Activated CD4-positive, alpha-beta T cell treated with anti-CD3 and anti-CD28 coated beads for 1 hour (primary cell): ENCODE results near the gene ZFPM1.
"Not testable (repeated sequence)": the region's sequence is repeated elsewhere in the genome, so short reads cannot be mapped to it uniquely, and the experiment has no call there.

Source experiments
- DNase-seq: peaks from one replicate; pipeline ENCODE4 v3.0.0-alpha.2; 2020

The ZFPM1 gene

DNA sequence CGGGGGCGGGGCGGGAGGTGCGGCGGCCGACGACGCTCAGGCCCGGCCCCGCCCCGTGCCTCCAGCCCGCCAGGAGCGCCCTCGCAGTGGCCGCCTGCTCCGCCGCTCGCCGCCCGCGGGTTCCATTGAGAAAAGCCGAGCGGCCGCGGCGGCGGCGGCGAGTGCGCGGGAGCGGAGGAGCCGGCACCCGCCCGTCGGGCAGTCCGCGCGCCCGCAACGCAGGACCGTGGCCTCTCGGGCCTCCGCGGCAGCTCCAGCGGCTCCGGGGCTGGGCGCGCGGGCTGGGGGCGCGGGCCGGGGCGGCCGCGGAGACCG lies at the start of gene ZFPM1:
TSS of gene ZFPM1 (plus strand) at position 64 of the 315 bp plus-strand sequence. CDS start 359 bp downstream, outside the sequence.
- no peak for DNase-seq

DNA sequence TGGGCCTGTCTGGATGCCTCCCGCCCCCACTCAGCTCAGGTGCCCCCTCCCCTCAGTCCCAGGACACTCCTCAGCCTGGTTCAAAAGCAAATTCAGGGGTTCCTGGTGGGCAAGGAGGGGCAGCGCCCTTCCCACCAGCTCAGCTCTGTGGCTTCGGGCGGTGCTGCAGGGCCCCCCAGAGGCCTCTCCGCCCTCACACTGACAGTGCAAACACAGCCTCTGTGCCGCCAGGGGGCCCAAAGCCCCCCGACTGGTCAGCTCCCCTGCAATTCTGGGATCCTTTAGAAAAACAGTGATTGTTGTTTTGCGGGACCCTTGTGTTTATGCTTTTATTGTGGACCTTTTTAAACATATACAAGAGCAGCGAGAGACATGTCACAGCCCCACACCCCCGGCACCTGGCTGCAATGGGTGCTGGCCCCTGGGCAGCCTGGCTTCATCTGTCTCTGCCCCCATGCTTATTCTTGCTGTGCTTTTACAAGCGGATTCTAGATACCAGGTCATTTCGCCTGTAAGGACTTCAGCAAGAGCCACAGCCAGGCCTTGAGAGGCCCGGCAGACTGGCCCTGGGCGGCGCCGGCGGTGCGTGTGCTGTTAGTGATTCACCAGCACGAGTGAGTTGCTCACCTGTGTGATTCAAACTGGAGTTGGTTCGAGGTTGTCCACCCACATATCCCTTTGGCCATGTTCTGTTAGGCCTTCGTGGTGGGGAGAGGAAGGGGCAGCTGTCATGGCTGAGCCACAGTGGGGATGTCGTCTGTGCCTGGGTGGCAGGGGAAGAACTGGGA lies 49.1 kb upstream of the ZFPM1 start:
- no peak for DNase-seq

DNA sequence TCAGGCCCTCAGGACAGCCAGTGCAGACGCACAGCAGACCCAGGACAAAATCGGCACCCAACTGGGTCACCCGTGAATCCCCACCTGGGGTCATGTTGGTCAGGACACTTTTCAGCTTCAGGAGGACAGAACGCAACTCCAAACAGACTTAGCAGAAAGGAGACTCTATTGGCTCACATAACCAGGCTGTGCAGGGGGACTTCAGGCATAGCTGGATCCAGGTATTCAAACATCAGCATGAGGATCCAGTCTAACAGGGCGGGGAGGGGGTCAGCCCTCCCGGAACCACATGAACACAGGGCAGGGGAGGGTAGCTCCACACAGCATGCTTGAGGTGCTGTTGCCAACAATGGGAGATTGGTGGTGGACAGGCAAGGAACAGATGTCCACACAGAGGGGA lies 48.3 kb upstream of the ZFPM1 start:
- DNase-seq, result no peak

DNA sequence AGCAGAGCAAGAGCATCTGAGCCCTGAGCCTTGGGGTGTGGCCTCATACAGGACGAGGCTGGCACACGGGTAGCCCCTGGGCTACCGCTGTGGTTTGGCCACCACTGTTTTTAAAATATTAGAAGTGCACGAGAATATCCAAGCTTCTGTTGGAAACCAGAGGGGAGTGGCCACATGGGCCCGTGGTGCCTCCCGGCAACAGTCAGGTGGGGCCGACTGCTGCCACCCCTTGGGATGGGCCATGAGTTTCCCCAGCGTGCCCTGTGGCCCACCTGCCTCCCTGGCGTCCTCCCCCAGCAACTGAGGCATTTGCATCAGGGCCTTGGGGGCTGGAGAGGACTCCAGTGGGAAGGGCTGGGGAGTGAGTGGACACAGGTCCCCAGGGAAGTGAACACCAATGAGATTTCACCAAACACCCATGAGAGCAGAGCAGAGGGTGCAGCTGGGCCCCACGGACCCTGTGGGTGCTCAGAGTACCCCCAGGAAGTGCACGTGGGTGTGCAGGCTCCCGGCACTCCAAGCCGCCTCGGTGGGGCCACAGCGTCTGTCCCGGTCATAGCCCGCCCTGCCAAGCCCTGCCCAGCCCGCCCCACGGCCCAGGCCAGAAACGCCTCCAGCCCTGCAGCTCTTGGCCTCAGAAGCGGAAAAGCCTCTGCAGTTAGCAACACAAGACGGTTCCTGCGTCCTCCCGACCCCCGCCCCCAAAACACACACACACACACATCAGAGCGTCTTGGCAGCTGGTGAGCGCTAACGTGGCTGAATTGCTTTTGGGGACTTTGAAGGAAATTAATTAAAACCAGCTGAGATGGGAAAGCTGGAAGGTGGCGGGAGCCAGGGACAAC lies 47.6 kb upstream of the ZFPM1 start:
- DNase-seq, result no peak

DNA sequence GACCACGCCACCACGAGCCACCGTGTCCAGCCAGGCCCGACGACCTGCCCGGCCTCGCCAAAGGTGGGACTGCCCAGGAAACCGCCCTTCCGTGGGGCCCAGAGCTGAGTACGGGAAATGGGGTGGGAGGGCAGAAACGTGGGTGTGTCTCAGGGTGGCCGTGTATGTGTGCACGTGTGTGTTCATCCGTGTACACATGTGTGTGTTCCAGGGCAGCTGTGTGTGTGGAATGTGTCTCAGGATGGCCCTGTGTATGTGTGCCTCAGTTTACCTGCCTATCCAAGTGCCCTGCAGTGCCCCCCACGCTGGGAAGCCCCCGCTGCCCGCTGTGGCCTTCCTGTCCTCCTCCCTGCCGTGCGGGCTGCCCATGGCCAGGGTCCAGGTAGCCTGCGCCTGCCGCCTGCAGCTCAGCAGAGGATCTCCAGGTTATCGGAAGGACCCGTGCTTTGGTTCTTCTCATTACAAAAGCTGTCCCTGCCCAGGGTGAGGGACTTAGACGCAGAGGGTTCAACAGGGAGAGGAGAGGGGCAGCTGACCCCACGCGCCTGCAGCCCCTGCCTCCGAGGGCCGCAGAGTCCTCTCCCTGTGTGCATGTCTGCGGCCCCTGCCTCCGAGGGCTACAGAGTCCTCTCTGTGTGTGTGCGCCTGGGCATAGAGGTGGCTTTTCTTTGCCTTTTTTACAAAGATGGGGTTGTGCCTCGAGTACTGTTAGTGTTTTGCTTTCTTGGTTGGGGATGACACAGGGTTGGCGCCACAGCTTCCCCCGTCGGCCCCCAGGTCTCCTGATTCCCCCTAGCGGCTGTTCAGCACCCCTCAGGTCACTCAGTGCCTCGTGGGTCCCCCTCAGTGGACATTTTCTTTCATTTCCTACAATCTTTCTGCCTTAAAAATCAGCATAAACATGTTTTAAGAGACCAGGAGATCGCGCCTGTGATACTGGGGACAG lies 46.7 kb upstream of the ZFPM1 start:
- DNase-seq, result no peak

DNA sequence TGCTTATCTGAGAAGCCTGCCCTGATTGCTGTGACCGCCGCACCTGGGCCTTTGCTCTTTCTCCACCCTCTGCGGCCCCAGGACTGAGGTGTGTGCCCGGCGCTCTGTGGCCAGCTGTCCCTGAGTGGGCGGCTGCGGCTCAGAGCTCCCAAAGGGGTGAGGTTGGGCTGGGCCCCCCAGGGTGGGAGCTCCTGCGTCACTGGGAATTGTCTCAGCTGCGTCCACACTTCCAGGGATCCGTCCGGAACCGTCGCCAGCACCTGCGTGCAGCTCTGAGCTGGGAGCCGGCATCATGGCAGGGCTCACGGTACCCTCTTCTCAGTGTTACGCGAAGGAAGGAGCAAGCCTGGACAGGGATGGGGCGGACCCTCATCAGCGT lies 46.0 kb upstream of the ZFPM1 start:
- DNase-seq, result no peak

DNA sequence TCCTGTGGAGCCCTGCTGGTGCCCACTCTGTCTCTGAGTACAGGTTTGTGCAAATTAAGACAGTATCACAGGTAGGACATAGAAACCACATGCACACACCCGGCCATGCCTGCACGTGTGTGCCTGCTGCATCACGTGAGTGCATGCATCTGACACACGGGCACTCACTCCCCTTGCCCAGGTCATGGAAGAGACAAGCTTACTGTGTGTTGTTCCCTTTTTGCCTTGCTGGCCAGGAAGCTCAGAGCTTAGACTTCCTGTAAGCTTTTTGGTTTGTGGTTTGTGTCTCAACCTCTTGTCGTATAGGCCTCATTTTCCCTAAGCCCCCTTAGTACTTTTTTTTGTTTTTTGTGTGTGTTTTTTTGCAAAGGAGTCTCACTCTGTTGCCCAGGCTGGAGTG lies 45.3 kb upstream of the ZFPM1 start:
- DNase-seq, result no peak

DNA sequence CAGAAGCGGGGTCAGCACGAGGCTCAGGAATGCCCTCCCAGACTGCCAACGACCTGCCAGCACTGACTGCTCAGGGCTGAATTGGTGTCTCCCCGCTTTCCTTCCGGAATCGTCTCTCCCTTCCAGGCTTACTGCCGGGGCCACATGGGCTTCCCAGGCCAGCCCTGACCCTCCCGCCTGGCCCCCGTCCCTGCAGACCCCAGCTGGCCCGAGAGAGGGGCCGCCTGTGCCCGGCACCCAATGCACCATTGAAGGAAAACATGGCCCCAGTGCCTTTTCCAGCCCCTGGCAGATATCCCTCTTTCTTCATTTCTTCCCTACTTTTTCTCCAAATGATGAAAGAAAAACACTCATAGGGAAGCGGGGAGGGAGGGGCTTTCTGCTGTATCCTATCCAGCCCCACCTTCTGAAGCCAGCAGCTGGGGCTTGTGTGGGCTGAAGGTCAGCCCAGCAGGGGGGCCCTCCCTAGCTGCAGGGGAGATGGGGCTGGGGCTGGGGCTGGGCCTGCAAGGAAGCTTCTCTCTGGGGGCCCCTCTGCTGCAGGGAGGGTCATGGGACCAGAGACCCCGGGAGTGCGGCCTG lies 44.4 kb upstream of the ZFPM1 start:
- DNase-seq, result no peak

DNA sequence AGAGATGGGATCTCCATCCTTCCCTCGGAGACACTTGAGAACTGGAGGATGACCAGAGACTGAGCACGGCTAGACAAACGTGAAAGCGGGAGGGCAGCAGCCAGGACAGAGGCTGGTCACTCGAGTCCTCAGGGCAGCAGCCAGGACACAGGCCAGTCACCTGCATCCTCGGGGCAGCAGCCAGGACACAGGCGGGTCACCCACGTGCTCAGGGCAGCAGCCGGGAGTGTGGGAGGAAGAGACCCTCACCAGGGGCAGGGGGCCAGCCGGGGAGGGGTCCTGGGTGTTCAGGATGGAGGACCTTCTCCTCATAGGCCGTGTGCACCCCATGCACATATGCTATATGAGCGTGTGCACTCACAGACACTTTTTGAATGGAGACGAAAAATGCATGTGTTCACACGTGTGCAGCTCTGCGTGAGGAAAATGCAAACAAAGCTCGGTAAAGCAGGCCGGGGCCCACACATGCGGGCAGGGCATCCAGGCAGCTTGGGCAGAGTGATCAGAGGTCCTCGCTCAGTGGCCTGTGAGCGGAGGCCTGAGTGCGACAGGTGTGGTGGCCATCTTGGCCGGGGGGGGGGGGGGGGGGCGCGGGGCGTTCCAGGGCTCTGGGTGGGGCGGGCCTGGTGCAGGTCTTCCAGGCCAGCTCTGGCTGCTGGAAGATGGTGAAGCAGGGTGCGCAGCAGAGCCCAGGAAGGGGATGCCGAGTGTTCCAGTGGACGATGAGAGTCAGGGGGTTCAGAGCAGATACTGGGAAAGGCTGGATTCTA lies 43.6 kb upstream of the ZFPM1 start:
- no peak for DNase-seq

DNA sequence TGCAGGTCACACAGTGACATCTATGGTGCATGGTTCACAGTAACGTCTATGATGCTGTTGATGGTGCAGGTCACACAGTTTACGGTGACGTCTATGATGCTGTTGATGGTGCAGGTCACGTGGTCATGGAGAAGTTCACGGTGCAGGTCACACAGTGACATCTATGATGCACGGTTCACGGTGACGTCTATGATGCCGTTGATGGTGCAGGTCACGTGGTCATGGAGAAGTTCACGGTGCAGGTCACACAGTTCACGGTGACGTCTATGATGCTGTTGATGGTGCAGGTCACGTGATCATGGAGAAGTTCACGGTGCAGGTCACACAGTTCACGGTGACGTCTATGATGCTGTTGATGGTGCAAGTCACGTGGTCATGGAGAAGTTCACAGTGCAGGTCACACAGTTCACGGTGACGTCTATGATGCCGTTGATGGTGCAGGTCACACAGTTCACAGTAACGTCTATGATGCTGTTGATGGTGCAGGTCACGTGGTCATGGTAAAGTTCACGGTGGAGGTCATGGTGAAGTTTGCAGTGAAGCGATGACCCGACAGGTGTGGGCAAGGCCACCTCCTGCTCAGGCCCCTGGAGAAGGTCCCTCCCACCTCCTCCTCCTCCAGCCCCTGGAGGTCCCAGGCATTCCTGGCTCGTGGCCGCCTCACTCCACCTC lies 42.6 kb upstream of the ZFPM1 start:
- DNase-seq, result not testable (repeated sequence)

DNA sequence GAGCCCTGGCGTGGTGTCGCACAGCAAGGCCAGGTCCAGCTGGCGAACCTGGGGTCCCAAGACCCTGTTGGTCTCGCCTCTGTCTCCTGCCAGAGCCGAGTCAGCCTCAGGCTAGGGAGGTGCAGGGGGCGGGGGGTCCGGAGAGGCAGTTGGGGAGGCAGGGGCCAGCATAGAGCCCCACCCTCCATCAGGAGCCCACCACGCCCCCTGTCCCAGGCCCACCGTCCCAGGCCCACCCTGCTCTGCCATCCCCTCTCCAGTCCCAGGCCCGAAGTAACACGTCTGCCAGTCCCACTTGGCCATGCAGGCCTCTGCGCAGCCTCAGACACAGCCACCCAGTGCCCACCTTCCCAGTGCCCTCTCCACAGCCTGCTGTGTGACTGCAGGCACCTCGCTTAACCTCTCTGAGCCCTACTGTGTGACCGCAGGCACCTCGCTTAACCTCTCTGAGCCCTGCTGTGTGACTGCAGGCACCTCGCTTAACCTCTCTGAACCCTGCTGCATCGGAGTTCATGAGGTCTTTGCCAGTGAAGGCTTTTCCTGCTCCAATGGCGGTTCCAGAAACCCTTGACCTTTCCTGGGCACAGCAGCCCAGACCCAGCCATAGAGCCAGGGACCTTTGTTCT lies 41.0 kb upstream of the ZFPM1 start:
- no peak for DNase-seq

DNA sequence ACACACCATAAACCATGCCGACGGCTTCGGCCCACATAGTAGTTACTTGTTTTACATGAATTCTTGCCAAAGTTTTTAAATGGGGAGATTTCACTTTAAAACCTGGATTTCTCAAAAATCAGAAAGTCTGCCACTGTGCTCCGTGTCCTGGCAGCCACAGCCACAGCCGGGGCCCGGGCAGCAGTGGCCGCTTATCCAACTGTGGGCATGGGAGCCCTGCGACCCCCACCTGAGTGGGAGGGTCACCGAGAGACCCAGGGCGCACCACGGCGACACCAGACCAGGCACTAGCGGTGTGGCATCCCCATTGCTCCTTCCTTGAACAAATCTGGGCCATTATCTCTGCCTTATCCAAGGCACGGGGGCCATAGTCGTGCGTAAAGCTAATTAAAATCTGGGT lies 40.3 kb upstream of the ZFPM1 start:
- DNase-seq, result no peak

DNA sequence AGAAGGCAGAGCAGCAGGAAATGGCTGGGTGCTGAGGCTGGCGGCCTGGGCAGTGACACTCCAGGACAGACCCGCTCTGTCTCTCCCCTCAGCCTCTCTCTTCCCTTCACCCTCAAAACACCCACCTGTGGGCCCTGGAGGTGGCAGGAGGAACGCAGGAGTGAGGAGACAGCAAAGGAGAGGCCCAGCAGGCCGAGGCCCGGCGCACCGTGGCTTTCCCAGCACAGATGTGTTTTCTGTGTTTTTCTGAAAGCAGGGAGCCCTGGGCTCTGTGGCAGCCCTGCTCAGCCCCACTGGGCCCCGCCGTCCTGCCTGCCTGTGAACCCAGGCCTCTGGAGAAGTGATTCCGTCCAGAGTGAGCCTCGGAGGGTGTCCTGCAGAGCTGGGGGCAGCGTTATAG lies 39.8 kb upstream of the ZFPM1 start:
- DNase-seq, result no peak

DNA sequence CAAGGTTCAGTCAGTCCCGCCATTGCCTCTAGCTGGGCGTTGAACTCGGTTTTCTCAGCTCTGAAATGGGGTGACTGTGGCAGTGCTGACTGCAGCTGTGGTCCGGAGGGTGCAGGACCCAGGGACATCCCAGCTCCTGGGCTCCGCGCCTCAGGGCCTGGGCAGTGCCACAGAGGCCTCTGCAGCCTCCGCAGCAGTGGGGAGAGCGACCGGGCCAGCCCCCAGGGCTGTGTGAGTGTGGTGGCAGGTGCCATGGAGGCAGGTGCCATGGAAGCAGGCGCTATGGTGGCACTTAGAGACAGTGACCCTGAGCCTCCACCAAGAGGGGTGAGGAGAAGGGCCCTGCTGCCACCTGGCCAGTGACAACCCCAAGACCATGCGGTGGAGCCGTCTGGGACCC lies 39.4 kb upstream of the ZFPM1 start:
- DNase-seq, result no peak

DNA sequence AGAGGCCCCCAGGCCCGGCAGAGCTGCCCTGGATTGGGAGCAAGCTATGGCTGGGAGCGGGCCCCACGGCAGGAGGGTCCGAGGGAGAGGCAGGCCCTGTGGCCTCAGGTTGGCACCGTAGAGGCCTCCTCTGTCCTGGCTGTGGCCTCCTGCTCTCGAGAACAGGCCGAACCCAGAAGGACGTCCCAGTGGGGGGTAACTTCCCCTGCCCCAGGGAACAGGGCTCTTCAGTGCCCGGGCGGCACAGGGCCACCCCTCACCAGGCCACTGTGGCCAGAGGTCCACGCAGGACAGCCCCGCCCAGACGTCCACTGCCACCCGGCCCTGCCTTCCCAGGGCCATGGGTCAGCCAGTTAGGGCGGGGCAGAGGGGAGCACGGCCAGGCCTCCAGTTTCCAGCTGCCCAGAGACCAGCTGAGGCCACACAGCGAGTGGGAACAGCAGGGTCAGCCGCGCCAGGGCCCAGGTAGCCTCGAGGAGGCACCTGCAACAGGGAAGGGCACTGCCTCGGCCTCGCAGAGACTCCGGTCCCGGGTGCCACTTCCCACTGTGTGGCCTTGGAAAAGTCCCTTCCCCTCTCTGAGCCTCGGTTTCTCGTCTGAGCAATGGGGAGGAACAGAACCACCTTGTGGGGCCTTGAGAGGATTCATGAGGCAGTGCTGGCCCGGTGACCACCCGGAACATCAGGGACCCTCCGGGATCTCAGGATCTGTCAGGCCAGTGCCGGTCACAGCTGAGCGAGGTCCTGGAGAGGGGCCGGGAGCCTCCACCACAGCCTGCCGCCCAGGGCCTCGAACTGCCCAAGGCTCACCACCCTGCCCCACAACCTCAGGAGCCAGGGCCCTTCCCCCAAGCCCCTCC lies 38.3 kb upstream of the ZFPM1 start:
- no peak for DNase-seq

DNA sequence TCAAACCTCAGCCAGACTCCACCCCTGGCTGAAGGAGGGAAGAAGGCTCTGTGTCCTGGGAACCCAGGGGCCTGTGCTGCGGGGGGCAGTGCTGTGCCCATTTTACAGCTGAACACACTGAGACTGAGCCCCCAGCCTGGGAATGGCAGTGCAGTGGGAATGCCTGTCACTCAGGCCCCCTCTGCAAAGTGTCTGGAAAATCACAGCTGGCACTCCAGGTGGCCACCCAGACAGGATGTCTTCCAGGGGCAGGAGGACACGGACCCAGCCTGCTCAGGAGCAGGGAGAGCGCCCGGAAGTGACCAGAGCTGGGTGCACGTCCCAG lies 37.7 kb upstream of the ZFPM1 start:
- DNase-seq, result no peak

DNA sequence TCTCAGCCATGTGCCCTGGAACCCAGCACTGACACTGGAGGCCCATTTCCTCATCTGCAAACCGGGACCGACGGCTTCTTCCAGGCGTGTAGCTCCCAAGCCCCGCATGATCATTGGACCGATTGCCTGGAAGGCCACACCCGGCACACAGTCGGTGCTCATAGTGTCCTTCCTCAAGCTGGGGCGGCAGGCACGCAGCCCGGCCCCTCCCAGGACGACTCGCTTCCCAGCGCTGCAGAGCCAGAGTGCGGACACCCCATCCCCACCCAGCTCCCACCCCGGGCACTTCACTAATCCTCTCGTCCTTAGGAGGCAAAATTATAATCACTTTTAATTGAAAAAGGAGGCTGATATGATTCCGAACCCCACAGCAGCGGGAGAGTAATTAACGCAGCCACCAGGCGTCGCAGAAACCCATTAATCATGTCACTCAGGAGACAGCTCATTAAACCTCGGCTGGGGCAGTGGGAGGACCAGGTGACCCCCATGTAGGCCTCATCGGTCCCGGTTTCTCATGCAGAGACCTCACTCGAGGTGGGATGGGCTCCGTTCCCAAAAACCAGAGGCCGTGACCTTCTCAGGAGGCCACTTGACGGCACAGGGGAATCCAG lies 37.3 kb upstream of the ZFPM1 start:
- no peak for DNase-seq

DNA sequence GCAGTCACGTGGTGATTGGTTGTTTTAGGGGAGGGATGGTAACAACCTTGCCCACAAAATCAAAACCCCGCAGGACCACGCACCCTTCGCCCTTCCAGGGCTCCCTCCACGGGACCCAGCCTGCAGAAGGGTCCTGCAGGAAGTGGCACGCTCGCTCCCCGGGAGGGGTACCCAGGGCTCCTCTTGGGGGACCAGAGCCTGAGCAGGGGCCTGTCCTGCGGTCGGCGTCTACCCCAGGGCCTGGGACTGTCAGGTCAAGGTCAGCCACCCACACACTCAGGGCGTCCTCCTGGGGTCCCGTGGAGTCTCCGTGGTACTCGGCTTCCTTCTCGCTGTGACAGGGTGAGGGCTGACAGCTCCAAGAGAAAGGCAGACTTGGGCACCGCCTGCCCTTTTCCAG lies 36.4 kb upstream of the ZFPM1 start:
- no peak for DNase-seq

DNA sequence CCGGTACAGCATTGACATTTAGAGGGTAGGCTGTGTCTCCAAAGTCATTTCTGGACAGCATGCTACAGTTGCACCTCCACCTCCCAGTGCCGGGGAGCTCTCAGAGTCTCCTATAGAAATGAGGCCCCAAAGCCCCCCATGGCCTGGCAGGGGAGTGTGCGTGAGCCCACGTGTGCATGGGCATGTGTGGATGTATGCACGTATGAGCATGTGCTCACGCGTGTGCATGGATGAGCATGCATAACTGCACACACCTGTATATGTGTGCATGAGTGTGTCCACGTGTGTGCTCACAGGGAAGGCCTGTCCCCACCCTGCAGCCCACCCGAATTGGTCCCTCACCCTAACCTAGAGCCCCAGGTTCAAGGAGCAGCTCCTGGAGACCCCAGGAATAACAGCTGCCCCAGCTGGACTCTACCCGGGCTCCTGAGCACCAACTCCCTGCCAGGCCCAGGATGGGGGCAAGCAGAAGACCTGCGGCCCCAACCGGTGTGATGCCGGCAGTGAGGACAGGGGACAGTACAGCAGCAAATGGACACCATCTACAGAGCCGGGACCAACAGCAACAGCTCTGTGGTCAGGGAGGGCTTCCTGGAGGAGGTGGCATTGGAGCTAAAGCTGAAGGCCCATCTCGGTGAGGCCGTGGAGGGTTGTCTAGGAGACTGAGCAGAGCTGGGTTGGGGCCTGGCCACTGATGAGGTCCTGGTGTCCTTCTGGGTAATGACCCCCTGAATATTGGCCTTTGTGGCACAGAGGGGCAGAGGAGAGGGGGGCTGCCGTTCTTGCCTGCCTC lies 35.2 kb upstream of the ZFPM1 start:
- no peak for DNase-seq
